Cardiac fibroblast (primary cell): ENCODE data around the gene VSIR.

Experiments used
- DNase-seq, 2 donors: peaks; one replicate each; pipeline versions ENCODE4 v3.0.0 to v3.0.0-alpha.2; 2010; ENCODE audit warnings: low read depth in 2 of 2
- H3K4me3 ChIP-seq, 2 donors: replicated peaks in 1 of 2; 1 replicate in 1 of 2; 2 replicates in 1 of 2; pipeline ENCODE4 v1.5.1; 2011; ENCODE audit warnings: low read depth in 2 of 2, low read length in 2 of 2, mild to moderate bottlenecking in 2 of 2, moderate library complexity in 1 of 2
- TF ChIP-seq, protein P1 (sequence below): IDR thresholded peaks from one replicate; pipeline ENCODE4 v1.5.1; 2011; ENCODE audit warnings: low read depth, mild to moderate bottlenecking, low read length, inconsistent platforms

Gene VSIR

GRCh38 chr10:71729161-71729636 is 44.1 kb downstream of the VSIR start:
- TF ChIP-seq, protein P1, sequence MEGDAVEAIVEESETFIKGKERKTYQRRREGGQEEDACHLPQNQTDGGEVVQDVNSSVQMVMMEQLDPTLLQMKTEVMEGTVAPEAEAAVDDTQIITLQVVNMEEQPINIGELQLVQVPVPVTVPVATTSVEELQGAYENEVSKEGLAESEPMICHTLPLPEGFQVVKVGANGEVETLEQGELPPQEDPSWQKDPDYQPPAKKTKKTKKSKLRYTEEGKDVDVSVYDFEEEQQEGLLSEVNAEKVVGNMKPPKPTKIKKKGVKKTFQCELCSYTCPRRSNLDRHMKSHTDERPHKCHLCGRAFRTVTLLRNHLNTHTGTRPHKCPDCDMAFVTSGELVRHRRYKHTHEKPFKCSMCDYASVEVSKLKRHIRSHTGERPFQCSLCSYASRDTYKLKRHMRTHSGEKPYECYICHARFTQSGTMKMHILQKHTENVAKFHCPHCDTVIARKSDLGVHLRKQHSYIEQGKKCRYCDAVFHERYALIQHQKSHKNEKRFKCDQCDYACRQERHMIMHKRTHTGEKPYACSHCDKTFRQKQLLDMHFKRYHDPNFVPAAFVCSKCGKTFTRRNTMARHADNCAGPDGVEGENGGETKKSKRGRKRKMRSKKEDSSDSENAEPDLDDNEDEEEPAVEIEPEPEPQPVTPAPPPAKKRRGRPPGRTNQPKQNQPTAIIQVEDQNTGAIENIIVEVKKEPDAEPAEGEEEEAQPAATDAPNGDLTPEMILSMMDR: no peak
- no peak overlapping the region for H3K4me3 ChIP-seq
- DNase-seq: no peak

GRCh38 chr10:71727738-71728737 is 45.3 kb downstream of the VSIR start:
- H3K4me3 ChIP-seq: no peak overlapping the region
- TF ChIP-seq, protein P1: no peak
- peak; percentile 12 to 47 for DNase-seq

GRCh38 chr10:71727105-71727737 is 46.1 kb downstream of the VSIR start:
- no peak for DNase-seq
- TF ChIP-seq, protein P1: no peak

DNA sequence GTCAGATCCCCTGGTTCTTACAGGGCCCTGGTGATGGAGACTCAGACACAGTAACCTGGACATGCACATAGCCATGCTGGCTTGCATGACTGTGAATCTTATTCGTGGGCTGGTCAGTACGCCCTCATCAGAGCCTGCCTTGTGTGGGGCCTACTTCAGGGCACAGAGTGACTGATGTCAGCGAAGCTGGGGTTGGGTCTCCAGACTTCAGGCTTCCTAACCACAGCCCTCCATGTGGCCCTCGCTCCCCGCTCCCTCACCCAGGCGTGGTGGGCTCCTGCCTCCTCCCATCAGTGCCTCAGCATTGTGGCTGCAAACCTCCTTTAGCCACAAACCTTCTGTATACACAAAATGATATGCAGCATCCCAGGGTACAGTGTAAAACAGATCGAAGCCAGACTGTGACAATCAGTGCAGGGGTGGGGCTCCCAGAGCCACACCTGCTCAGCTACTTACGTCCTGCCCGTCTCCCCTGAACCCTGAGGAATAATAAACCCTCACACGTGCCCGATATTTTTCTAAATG is 46.7 kb downstream of the VSIR start:
- TF ChIP-seq, protein P1: no peak
- no peak for DNase-seq
- H3K4me3 ChIP-seq: no peak overlapping the region

More at GRCh38 chr10:71727105-71727737, 46.1 kb downstream of the VSIR start:
- H3K4me3 ChIP-seq: no peak overlapping the region

GRCh38 chr10:71725998-71726579 is 47.2 kb downstream of the VSIR start:
- no peak overlapping the region for H3K4me3 ChIP-seq
- DNase-seq: peak; percentile 43 to 44
- TF ChIP-seq, protein P1: peak; percentile 50

GRCh38 chr10:71725249-71725648 is 48.1 kb downstream of the VSIR start:
- H3K4me3 ChIP-seq: no peak overlapping the region
- TF ChIP-seq, protein P1: no peak
- no peak for DNase-seq
